K562 treated with DMSO at 1 percent for 48 hours (cell line): ENCODE results near the gene RBM15B. TPM values are rescaled to one million over a fixed set of nuclear protein-coding genes. Genes with fewer than 3 reads are reported as not detected.

Source experiments
- total RNA-seq: library from RNA; unstranded; fragments of 300-600 nt; gene quantifications from 2 replicates; pipeline ENCODE4 v1.2.3, GENCODE V29; 2022; ENCODE audit warnings: low replicate concordance; ENCODE audit errors: extremely low read depth

RBM15B gene, protein sequence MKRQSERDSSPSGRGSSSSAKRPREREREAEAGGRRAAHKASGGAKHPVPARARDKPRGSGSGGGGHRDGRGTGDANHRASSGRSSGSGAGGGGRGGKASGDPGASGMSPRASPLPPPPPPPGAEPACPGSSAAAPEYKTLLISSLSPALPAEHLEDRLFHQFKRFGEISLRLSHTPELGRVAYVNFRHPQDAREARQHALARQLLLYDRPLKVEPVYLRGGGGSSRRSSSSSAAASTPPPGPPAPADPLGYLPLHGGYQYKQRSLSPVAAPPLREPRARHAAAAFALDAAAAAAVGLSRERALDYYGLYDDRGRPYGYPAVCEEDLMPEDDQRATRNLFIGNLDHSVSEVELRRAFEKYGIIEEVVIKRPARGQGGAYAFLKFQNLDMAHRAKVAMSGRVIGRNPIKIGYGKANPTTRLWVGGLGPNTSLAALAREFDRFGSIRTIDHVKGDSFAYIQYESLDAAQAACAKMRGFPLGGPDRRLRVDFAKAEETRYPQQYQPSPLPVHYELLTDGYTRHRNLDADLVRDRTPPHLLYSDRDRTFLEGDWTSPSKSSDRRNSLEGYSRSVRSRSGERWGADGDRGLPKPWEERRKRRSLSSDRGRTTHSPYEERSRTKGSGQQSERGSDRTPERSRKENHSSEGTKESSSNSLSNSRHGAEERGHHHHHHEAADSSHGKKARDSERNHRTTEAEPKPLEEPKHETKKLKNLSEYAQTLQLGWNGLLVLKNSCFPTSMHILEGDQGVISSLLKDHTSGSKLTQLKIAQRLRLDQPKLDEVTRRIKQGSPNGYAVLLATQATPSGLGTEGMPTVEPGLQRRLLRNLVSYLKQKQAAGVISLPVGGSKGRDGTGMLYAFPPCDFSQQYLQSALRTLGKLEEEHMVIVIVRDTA
- total RNA-seq = not detected in 2 replicates

DNA sequence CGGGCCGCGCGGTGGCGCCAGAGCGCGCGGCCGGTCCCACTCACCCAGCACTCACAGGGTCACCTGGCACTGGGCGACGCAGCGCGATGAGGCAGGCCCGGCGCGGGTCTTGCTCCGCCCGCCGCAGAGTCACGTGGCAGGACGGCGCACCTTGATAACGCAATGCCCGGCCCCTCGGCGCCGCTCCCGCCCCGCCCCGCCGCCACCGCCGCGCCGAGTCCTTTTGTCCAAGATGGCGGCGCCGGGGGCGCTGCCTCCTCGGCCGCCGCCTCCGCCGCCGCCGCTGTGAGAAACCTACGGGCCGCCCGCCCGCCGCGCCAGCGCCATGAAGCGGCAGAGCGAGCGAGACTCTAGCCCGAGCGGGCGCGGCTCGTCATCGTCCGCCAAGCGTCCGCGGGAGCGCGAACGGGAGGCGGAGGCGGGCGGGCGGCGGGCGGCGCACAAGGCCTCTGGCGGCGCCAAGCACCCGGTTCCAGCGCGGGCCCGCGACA is at the start of gene RBM15B:
Gene RBM15B (plus strand): TSS at position 211 of the 491 bp plus-strand sequence. CDS start 115 bp downstream, at position 326.

GRCh38 chr3:51384726-51385473 is 6.2 kb upstream of the RBM15B start, which contains the start of gene MANF:
TSS of gene MANF (plus strand) at chr3:51385291. CDS start at chr3:51385343, 52 bp downstream.

Other genes with a start within 250 kb of the RBM15B start
- gene MANF, start 6.0 kb upstream of the RBM15B start, total RNA-seq = not detected in 2 replicates
- not detected in 2 replicates for gene DCAF1, start 108.7 kb downstream of the RBM15B start, total RNA-seq
- not detected in 2 replicates for gene RAD54L2, start 147.4 kb downstream of the RBM15B start, total RNA-seq